Keratinocyte (primary cell): ENCODE data around the gene LPCAT2.

ENCODE experiments used
- EZH2 ChIP-seq: IDR thresholded peaks from one replicate; pipeline ENCODE4 v1.6.1; 2012; ENCODE audit warnings: inconsistent platforms, mild to moderate bottlenecking, low read length, moderate library complexity
- TF ChIP-seq, protein P1 (sequence below), 3 experiments: IDR thresholded peaks in 1 of 3; conservative IDR thresholded peaks in 1 of 3; optimal IDR thresholded peaks in 1 of 3; 2 replicates in 2 of 3; 3 replicates in 1 of 3; pipeline versions ENCODE3 to v1.5.1; 2011; ENCODE audit warnings: low read length in 3 of 3, mild to moderate bottlenecking in 3 of 3, moderate library complexity in 2 of 3, control low read depth in 1 of 3, inconsistent platforms in 1 of 3; ENCODE audit not compliant: insufficient read depth in 2 of 3; ENCODE audit errors: extremely low read depth in 1 of 3

DNA sequence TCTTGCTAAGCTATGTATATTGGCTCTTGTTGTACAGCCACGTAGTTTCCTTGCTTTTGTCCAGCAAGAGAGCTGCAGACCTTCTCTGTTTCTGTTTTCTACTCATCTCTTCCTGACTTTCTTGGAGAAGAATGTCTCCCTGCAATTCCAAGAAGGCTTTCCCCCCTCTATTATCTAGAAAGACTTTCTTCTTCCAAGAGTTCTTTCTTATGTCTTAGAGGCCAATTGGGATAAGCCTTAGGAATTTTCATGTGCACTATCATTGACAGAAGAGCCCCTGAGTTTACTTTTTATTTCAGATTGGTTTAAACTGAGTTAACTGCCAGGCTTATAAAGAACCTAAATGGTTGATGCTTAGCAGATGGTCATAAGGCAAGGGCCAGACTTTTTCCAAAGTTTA, 66.6 kb downstream of the LPCAT2 start:
- TF ChIP-seq, protein P1, sequence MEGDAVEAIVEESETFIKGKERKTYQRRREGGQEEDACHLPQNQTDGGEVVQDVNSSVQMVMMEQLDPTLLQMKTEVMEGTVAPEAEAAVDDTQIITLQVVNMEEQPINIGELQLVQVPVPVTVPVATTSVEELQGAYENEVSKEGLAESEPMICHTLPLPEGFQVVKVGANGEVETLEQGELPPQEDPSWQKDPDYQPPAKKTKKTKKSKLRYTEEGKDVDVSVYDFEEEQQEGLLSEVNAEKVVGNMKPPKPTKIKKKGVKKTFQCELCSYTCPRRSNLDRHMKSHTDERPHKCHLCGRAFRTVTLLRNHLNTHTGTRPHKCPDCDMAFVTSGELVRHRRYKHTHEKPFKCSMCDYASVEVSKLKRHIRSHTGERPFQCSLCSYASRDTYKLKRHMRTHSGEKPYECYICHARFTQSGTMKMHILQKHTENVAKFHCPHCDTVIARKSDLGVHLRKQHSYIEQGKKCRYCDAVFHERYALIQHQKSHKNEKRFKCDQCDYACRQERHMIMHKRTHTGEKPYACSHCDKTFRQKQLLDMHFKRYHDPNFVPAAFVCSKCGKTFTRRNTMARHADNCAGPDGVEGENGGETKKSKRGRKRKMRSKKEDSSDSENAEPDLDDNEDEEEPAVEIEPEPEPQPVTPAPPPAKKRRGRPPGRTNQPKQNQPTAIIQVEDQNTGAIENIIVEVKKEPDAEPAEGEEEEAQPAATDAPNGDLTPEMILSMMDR (optimal IDR thresholded peaks at IDR 0.05 in 1 of 3, IDR thresholded peaks at IDR 0.05 in 1 of 3, conservative IDR thresholded peaks at IDR 0.05 in 1 of 3; ENCODE audit: extremely low read depth in 1 of 3, insufficient read depth in 2 of 3, low read length in 3 of 3), result no peak
- no peak for TF ChIP-seq EZH2
